ENCODE results near the gene PLPP3. TPM values are rescaled to one million over a fixed set of nuclear protein-coding genes. Genes with fewer than 3 reads are reported as not detected.

The PLPP3 gene
- total RNA-seq, 1 donor from 2014 or later: 33.5 TPM

GRCh38 chr1:56483104-56483503 lies 96.3 kb downstream of the PLPP3 start:
- Mint-ChIP-seq H3K4me3 (ENCODE audit: unreplicated experiment) (no peak overlapping the region), H3K27ac (ENCODE audit: unreplicated experiment) (no peak overlapping the region), H3K4me1 (ENCODE audit: unreplicated experiment) (peaks cover 9% of the 10 kb centered on the region), H3K36me3 (ENCODE audit: low read depth, unreplicated experiment) (no peaks in the 10 kb centered on the region), H3K27me3 (ENCODE audit: unreplicated experiment) (no peaks in the 10 kb centered on the region), H3K9me3 (ENCODE audit: unreplicated experiment) (no peaks in the 10 kb centered on the region)
- no peak for DNase-seq (ENCODE audit: low spot score)
- no peak for TF ChIP-seq CTCF (IDR thresholded peaks at IDR 0.05; ENCODE audit: unreplicated experiment)

GRCh38 chr1:56482486-56482885 lies 96.9 kb downstream of the PLPP3 start:
- DNase-seq (ENCODE audit: low spot score): no peak
- Mint-ChIP-seq H3K27me3 (ENCODE audit: unreplicated experiment) (no peaks in the 10 kb centered on the region), H3K4me3 (ENCODE audit: unreplicated experiment) (no peak overlapping the region), H3K36me3 (ENCODE audit: low read depth, unreplicated experiment) (no peaks in the 10 kb centered on the region), H3K9me3 (ENCODE audit: unreplicated experiment) (no peaks in the 10 kb centered on the region), H3K27ac (ENCODE audit: unreplicated experiment) (no peak overlapping the region), H3K4me1 (ENCODE audit: unreplicated experiment) (peaks cover 9% of the 10 kb centered on the region)
- no peak for TF ChIP-seq CTCF (IDR thresholded peaks at IDR 0.05; ENCODE audit: unreplicated experiment)

- Mint-ChIP-seq H3K36me3 (ENCODE audit: low read depth, unreplicated experiment) (no peaks in the 10 kb centered on the region), H3K27ac (ENCODE audit: unreplicated experiment) (no peak overlapping the region), H3K4me1 (ENCODE audit: unreplicated experiment) (peaks cover 16% of the 10 kb centered on the region), H3K4me3 (ENCODE audit: unreplicated experiment) (no peak overlapping the region), H3K27me3 (ENCODE audit: unreplicated experiment) (no peaks in the 10 kb centered on the region), H3K9me3 (ENCODE audit: unreplicated experiment) (no peaks in the 10 kb centered on the region)
- DNase-seq (ENCODE audit: low spot score): no peak
- no peak for TF ChIP-seq CTCF (IDR thresholded peaks at IDR 0.05; ENCODE audit: unreplicated experiment)
Observed at GRCh38 chr1:56481140-56481694, 98.1 kb downstream of the PLPP3 start.

- Mint-ChIP-seq H3K4me1 (ENCODE audit: unreplicated experiment) (peaks cover 16% of the 10 kb centered on the region), H3K36me3 (ENCODE audit: low read depth, unreplicated experiment) (no peaks in the 10 kb centered on the region), H3K4me3 (ENCODE audit: unreplicated experiment) (no peak overlapping the region), H3K9me3 (ENCODE audit: unreplicated experiment) (no peaks in the 10 kb centered on the region), H3K27me3 (ENCODE audit: unreplicated experiment) (peaks cover 2% of the 10 kb centered on the region), H3K27ac (ENCODE audit: unreplicated experiment) (no peak overlapping the region)
- no peak for TF ChIP-seq CTCF (IDR thresholded peaks at IDR 0.05; ENCODE audit: unreplicated experiment)
- DNase-seq (ENCODE audit: low spot score): no peak
Observed at GRCh38 chr1:56478734-56479133, 100.6 kb downstream of the PLPP3 start.

- H3K27ac Mint-ChIP-seq (ENCODE audit: unreplicated experiment): peak overlapping the region; percentile 36
- peaks cover 16% of the 10 kb centered on the region for H3K4me1 Mint-ChIP-seq (ENCODE audit: unreplicated experiment)
- no peaks in the 10 kb centered on the region for H3K36me3 Mint-ChIP-seq (ENCODE audit: low read depth, unreplicated experiment)
- peak; percentile 42 for DNase-seq (ENCODE audit: low spot score)
- H3K4me3 Mint-ChIP-seq (ENCODE audit: unreplicated experiment): peak overlapping the region; percentile 86
- TF ChIP-seq CTCF (IDR thresholded peaks at IDR 0.05; ENCODE audit: unreplicated experiment): no peak
- peaks cover 2% of the 10 kb centered on the region for H3K27me3 Mint-ChIP-seq (ENCODE audit: unreplicated experiment)
- no peaks in the 10 kb centered on the region for H3K9me3 Mint-ChIP-seq (ENCODE audit: unreplicated experiment)
Observed at GRCh38 chr1:56477164-56478111, 101.9 kb downstream of the PLPP3 start.

Measured in endothelial cell (in vitro differentiated cells).